Transverse colon (tissue), 4 donors: ENCODE measurements around the gene FOS. TPM values are rescaled to one million over a fixed set of nuclear protein-coding genes. Genes with fewer than 3 reads are reported as not detected.

Experiments used
- DNase-seq: peaks from one replicate; pipeline ENCODE4 v3.0.0-alpha.2; 2019
- H3K27ac ChIP-seq, 4 donors: fragments of 200-600 bp; sonication (generic); 2 replicates each; pipeline ENCODE4 v1.5.1; 2016 to 2018; ENCODE audit warnings: inconsistent platforms in 4 of 4
- H3K27me3 ChIP-seq: fragments of 200-600 bp; sonication (generic); 2 replicates; pipeline ENCODE4 v1.5.1; 2017; ENCODE audit warnings: inconsistent platforms
- H3K36me3 ChIP-seq, 4 donors: fragments of 200-600 bp; sonication (generic); 2 replicates each; pipeline ENCODE4 v1.5.1; 2017 to 2019; ENCODE audit warnings: inconsistent platforms in 4 of 4
- H3K4me1 ChIP-seq, 4 donors: fragments of 200-600 bp; sonication (generic); 2 replicates each; pipeline ENCODE4 v1.5.1; 2017 to 2020; ENCODE audit warnings: inconsistent platforms in 4 of 4
- H3K4me3 ChIP-seq, 4 donors: fragments of 200-600 bp; sonication (generic); 1 replicate in 1 of 4; 2 replicates in 3 of 4; pipeline versions ENCODE4 v1.5.1 to v1.6.1; 2017 to 2019; ENCODE audit warnings: inconsistent platforms in 4 of 4
- H3K9me3 ChIP-seq, 2 donors: fragments of 200-600 bp; sonication (generic); 2 replicates each; pipeline ENCODE4 v1.5.1; 2017 to 2019; ENCODE audit warnings: inconsistent platforms in 2 of 2
- EP300 ChIP-seq: sonication (generic); formaldehyde crosslinking; IDR thresholded peaks from one replicate; pipeline ENCODE4 v1.6.1; 2017; ENCODE audit warnings: antibody characterized with exemption, low read depth
- POLR2A ChIP-seq: fragments of 450-650 bp; IDR thresholded peaks from one replicate; pipeline ENCODE4 v1.6.1; 2016; ENCODE audit warnings: antibody characterized with exemption, mild to moderate bottlenecking, moderate library complexity
- POLR2AphosphoS5 ChIP-seq, 3 donors: sonication (generic); formaldehyde crosslinking; IDR thresholded peaks; one replicate each; pipeline ENCODE4 v1.6.1; 2016; ENCODE audit warnings: antibody characterized with exemption in 3 of 3
- WGBS, 2 donors: methylation state at CpG; one replicate each; pipeline ENCODE4 v1.1.5; 2018; ENCODE audit warnings: low coverage in 1 of 2; 5-methylcytosine and 5-hydroxymethylcytosine counted together
- in situ Hi-C, 4 donors: fragments of 200-750 bp; cut with MboI; loops; one replicate each; pipeline versions ENCODE4 v1.15.0 to v1.15.1; 2017; ENCODE audit warnings: low sequenced_read_pairs in 3 of 4, low pct_ligation_motif_present in 1 of 4, low pct_unique_long_range_greater_than_20kb in 1 of 4
- intact Hi-C: fragments of 100-400 bp; cut with DNase I; formaldehyde crosslinking; loops from one replicate; pipeline ENCODE4 v1.15.1; 2023; ENCODE audit warnings: low total_unique reads
- small RNA-seq, 4 donors: library from RNA; depleted of rRNA; stranded (forward); fragments of <200 nt; gene quantifications; one replicate each; pipeline ENCODE3, GENCODE V24; 2016
- total RNA-seq, 4 donors: library from RNA; depleted of rRNA; stranded (reverse); fragments of >200 nt; gene quantifications; one replicate each; pipeline ENCODE4 v1.1.0, GENCODE V29; 2016
- TF ChIP-seq, protein P1 (sequence below), 5 experiments: fragments of 200-600 bp in 3 of 5; fragments of 450-650 bp in 2 of 5; sonication (generic) in 3 of 5; IDR thresholded peaks; 1 replicate in 2 of 5; 2 replicates in 3 of 5; pipeline ENCODE4 v1.5.1; 2016 to 2017; ENCODE audit warnings: antibody characterized with exemption in 5 of 5, inconsistent platforms in 3 of 5, mild to moderate bottlenecking in 2 of 5, moderate library complexity in 1 of 5

The FOS gene
- total RNA-seq, 4 donors from 2014 or later, result 345 to 1,356 (median 884) TPM

DNA sequence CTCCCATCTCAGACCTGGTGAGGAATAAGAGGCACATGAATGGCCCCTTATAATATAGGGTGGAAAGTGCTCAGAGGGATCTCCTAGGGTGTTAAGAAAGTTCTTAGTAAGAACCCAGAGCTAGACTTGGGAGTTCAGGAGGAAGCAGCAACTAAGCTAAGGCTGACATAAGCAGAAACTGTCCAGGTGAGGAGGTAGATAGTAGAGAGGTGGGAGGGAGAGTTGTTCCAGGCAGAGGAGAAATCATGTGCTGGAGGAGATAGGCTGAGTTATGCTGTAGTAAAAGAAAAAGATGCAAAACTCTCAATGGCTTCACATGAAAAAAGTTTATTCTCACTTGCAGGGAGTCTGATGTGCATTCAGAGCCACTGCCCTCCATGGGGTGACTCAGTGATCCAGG, 50.7 kb downstream of the FOS start:
- in situ Hi-C loops (no loop called here), intact Hi-C loops (no loop called here)
- DNase-seq, result no peak
- Histone ChIP-seq H3K9me3 (no peaks in the 10 kb centered on the region), H3K27me3 (no peaks in the 10 kb centered on the region), H3K4me3 (no peak overlapping the region), H3K4me1 (peaks cover 0 to 8% (median 0%) of the 10 kb centered on the region in 4 donors), H3K27ac (no peak overlapping the region), H3K36me3 (no peaks in the 10 kb centered on the region)
- TF ChIP-seq POLR2AphosphoS5 (IDR thresholded peaks at IDR 0.05) (no peak), POLR2A (no peak), EP300 (no peak)
- TF ChIP-seq, protein P1, sequence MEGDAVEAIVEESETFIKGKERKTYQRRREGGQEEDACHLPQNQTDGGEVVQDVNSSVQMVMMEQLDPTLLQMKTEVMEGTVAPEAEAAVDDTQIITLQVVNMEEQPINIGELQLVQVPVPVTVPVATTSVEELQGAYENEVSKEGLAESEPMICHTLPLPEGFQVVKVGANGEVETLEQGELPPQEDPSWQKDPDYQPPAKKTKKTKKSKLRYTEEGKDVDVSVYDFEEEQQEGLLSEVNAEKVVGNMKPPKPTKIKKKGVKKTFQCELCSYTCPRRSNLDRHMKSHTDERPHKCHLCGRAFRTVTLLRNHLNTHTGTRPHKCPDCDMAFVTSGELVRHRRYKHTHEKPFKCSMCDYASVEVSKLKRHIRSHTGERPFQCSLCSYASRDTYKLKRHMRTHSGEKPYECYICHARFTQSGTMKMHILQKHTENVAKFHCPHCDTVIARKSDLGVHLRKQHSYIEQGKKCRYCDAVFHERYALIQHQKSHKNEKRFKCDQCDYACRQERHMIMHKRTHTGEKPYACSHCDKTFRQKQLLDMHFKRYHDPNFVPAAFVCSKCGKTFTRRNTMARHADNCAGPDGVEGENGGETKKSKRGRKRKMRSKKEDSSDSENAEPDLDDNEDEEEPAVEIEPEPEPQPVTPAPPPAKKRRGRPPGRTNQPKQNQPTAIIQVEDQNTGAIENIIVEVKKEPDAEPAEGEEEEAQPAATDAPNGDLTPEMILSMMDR (IDR thresholded peaks at IDR 0.05), result no peak

DNA sequence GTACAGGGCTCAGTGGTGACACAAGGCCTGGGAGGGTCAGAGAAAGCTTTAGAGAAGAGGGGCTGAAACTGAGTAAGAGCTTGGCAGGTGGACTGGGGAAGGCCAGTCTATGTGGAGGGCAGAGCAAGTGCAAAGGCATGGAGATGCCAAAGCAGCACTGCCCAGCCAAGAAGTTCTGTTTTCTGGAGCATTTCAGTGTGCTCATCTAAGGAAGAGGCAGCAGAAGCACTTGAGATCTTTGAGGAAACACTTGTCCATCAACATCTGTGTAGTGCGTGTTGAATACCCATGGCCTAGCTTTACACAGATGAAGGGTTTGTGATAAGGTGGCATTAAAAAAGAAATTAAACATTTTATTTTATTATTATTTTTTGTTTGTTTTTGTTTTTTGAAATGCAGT, 52.8 kb downstream of the FOS start:
- TF ChIP-seq POLR2A (no peak), EP300 (no peak), POLR2AphosphoS5 (IDR thresholded peaks at IDR 0.05) (no peak)
- TF ChIP-seq, protein P1 (IDR thresholded peaks at IDR 0.05), result no peak
- in situ Hi-C loops, result no loop called here

More for the DNA sequence above, 52.8 kb downstream of the FOS start:
- no peak for DNase-seq
- H3K9me3 ChIP-seq, result no peaks in the 10 kb centered on the region
- no peaks in the 10 kb centered on the region for H3K36me3 ChIP-seq
- 86 to 87% methylated on average over 1 of the region's 1 CpG for WGBS, 2 donors
- H3K27me3 ChIP-seq, result no peaks in the 10 kb centered on the region
- H3K4me3 ChIP-seq, result no peak overlapping the region
- H3K27ac ChIP-seq, result no peak overlapping the region
- intact Hi-C loops, result no loop called here
- H3K4me1 ChIP-seq, result peaks cover 0 to 15% (median 0%) of the 10 kb centered on the region in 4 donors

Small RNA genes within 50 kb of the gene (small RNA-seq; reads per million reads assigned to genes)
- 0 reads per million in 4 donors for gene RF00004

Other genes with a start within 250 kb of the FOS start
- 10 to 100 TPM; 24.5 to 58.3 (median 42.5) TPM for gene MLH3, start 227.4 kb upstream of the FOS start, total RNA-seq
- gene ACYP1, start 214.8 kb upstream of the FOS start, total RNA-seq, result 10 to 100 TPM in 3 of 4 donors, 1 to 10 TPM in 1; 6.6 to 36.0 (median 23.2) TPM
- 10 to 100 TPM in 1 of 4 donors, 1 to 10 TPM in 2, not detected in 1; 7.5 to 40.0 (median 8.1) TPM for gene ZC2HC1C, start 209.2 kb upstream of the FOS start, total RNA-seq
- 100 to 1,000 TPM in 1 of 4 donors, 10 to 100 TPM in 3; 24.4 to 121 (median 53.4) TPM for gene NEK9, start 151.8 kb upstream of the FOS start, total RNA-seq
- gene TMED10, start 102.2 kb upstream of the FOS start, total RNA-seq, result 100 to 1,000 TPM in 3 of 4 donors, 10 to 100 TPM in 1; 70.3 to 255 (median 244) TPM
- gene JDP2, start 149.2 kb downstream of the FOS start, total RNA-seq, result 100 to 1,000 TPM in 1 of 4 donors, 10 to 100 TPM in 3; 49.2 to 108 (median 57.8) TPM
- gene BATF, start 243.6 kb downstream of the FOS start, total RNA-seq, result 1 to 10 TPM in 2 of 4 donors, not detected in 2; 2.7 TPM